Stromal cell of bone marrow (primary cell): Measurements from ENCODE around the gene TAS2R13.

Experiments
- DNase-seq: peaks from one replicate; pipeline ENCODE4 v3.0.0-alpha.2; 2012; ENCODE audit warnings: low read depth

TAS2R13 gene

GRCh38 chr12:10867381-10867780 is 42.0 kb downstream of the TAS2R13 start:
- no peak for DNase-seq

GRCh38 chr12:10863512-10864218 is 45.7 kb downstream of the TAS2R13 start:
- no peak for DNase-seq

GRCh38 chr12:10861366-10861765 is 48.0 kb downstream of the TAS2R13 start:
- DNase-seq = no peak
